Measurements from ENCODE around the gene ASB11. TPM values are rescaled to one million over a fixed set of nuclear protein-coding genes. Genes with fewer than 3 reads are reported as not detected.
"Not testable (repeated sequence)": the region's sequence is repeated elsewhere in the genome, so short reads cannot be mapped to it uniquely, and the experiment has no call there.

The ASB11 gene
- polyA plus RNA-seq, 3 donors, result not detected

DNA sequence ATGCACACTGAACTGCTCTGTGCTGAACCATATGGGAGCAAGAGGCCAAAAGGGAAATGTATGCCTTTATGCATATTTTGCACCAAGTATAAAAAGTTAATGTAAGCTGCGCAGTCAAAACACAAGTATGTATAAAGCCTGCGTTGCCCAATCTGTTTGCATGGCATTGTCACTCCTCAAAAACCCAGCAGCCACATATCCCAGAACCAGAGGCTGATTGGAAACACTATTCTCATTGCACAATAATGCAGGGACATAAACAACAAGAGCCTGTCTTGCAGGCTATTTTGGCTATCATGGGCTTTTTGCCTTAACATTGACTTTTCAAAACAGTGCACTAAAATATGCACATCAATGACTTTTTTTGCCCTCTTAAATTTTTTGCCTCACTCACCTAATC, 40.5 kb downstream of the ASB11 start:
- Histone ChIP-seq H2AFZ (ENCODE audit: insufficient read depth, low read depth, low read length, poor library complexity, severe bottlenecking) (no peak overlapping the region), H3K79me2 (ENCODE audit: insufficient read depth, low read length) (no peaks in the 10 kb centered on the region), H3K4me1 (ENCODE audit: control insufficient read depth in 1 of 2, insufficient read depth in 2 of 2, low read length in 2 of 2) (peaks cover 0 to under 1% of the 10 kb centered on the region in 2 donors), H3K4me3 (replicated peaks in 1 of 3; ENCODE audit: low read depth in 2 of 3, low read length in 3 of 3) (no peak overlapping the region), H3K36me3 (replicated peaks in 1 of 2; ENCODE audit: control insufficient read depth in 1 of 2, insufficient read depth in 2 of 2, low read length in 2 of 2) (no peaks in the 10 kb centered on the region), H3K9me3 (replicated peaks in 1 of 2; ENCODE audit: control insufficient read depth in 1 of 2, insufficient read depth in 1 of 2, low read length in 2 of 2) (peaks cover 0 to 11% of the 10 kb centered on the region in 2 donors), H3K27ac (ENCODE audit: low read depth in 1 of 2, low read length in 2 of 2) (no peak overlapping the region), H3K27me3 (ENCODE audit: control insufficient read depth in 2 of 2, insufficient read depth in 2 of 2, low read length in 2 of 2) (peaks cover 0 to 3% of the 10 kb centered on the region in 2 donors), H3K9ac (ENCODE audit: insufficient read depth, low read length, poor library complexity, severe bottlenecking) (no peak overlapping the region), H3K4me2 (replicated peaks; ENCODE audit: extremely low read depth, low read length, poor library complexity, severe bottlenecking) (no peak overlapping the region), H4K20me1 (ENCODE audit: insufficient read depth, low read length) (no peaks in the 10 kb centered on the region)
- Mint-ChIP-seq H3K27ac (no peak overlapping the region), H3K4me3 (no peak overlapping the region), H3K9me3 (peaks cover 0 to 6% (median 3%) of the 10 kb centered on the region in 7 donors), H3K27me3 (ENCODE audit: low read depth in 3 of 3) (peaks cover 0 to 4% (median 0%) of the 10 kb centered on the region in 3 donors), H3K4me1 (peaks cover 5% of the 10 kb centered on the region), H3K36me3 (no peaks in the 10 kb centered on the region)
- intact Hi-C loops (cut with micrococcal nuclease), result no loop called here
- TF ChIP-seq, protein P1, sequence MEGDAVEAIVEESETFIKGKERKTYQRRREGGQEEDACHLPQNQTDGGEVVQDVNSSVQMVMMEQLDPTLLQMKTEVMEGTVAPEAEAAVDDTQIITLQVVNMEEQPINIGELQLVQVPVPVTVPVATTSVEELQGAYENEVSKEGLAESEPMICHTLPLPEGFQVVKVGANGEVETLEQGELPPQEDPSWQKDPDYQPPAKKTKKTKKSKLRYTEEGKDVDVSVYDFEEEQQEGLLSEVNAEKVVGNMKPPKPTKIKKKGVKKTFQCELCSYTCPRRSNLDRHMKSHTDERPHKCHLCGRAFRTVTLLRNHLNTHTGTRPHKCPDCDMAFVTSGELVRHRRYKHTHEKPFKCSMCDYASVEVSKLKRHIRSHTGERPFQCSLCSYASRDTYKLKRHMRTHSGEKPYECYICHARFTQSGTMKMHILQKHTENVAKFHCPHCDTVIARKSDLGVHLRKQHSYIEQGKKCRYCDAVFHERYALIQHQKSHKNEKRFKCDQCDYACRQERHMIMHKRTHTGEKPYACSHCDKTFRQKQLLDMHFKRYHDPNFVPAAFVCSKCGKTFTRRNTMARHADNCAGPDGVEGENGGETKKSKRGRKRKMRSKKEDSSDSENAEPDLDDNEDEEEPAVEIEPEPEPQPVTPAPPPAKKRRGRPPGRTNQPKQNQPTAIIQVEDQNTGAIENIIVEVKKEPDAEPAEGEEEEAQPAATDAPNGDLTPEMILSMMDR (IDR thresholded peaks at IDR 0.05), result no peak
- no CpG with 5 or more reads among the region's 2 CpGs for WGBS (ENCODE audit: insufficient coverage)
- no peak for DNase-seq

DNA sequence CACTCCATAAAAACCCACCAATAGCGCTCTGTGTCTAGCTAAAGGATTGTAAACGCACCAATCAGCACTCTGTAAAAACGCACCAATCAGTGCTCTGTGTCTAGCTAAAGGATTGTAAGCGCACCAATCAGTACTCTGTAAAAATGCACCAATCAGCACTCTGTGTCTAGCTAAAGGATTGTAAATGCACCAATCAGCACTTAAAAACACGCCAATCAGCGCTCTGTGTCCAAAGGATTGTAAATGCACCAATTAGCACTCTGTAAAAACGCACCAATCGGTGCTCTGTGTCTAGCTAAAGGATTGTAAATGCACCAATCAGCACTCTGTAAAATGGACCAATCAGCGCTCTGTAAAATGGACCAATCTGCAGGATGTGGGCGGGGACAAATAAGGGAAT, 42.2 kb downstream of the ASB11 start:
- H3K27ac ChIP-seq (ENCODE audit: low read depth in 1 of 2, low read length in 2 of 2); H3K4me3 Mint-ChIP-seq; H3K4me1 ChIP-seq (ENCODE audit: control insufficient read depth in 1 of 2, insufficient read depth in 2 of 2, low read length in 2 of 2); H3K9ac ChIP-seq (ENCODE audit: insufficient read depth, low read length, poor library complexity, severe bottlenecking); H3K27me3 ChIP-seq (ENCODE audit: control insufficient read depth in 2 of 2, insufficient read depth in 2 of 2, low read length in 2 of 2); H3K9me3 Mint-ChIP-seq; intact Hi-C loops (cut with micrococcal nuclease); H4K20me1 ChIP-seq (ENCODE audit: insufficient read depth, low read length); DNase-seq; H3K4me3 ChIP-seq (replicated peaks in 1 of 3; ENCODE audit: low read depth in 2 of 3, low read length in 3 of 3); H2AFZ ChIP-seq (ENCODE audit: insufficient read depth, low read depth, low read length, poor library complexity, severe bottlenecking); H3K4me2 ChIP-seq (replicated peaks; ENCODE audit: extremely low read depth, low read length, poor library complexity, severe bottlenecking); H3K27ac Mint-ChIP-seq; H3K36me3 Mint-ChIP-seq; H3K79me2 ChIP-seq (ENCODE audit: insufficient read depth, low read length); H3K36me3 ChIP-seq (replicated peaks in 1 of 2; ENCODE audit: control insufficient read depth in 1 of 2, insufficient read depth in 2 of 2, low read length in 2 of 2); H3K27me3 Mint-ChIP-seq (ENCODE audit: low read depth in 3 of 3): not testable (repeated sequence)
- peaks cover 11% of the 10 kb centered on the region for H3K4me1 Mint-ChIP-seq
- peaks cover 0 to 11% of the 10 kb centered on the region in 2 donors for H3K9me3 ChIP-seq (replicated peaks in 1 of 2; ENCODE audit: control insufficient read depth in 1 of 2, insufficient read depth in 1 of 2, low read length in 2 of 2)
- 100% methylated on average over 2 of the region's 10 CpGs for WGBS (ENCODE audit: insufficient coverage)
